ENCODE data around the gene CLUH. TPM values are rescaled to one million over a fixed set of nuclear protein-coding genes. Genes with fewer than 3 reads are reported as not detected.

CLUH gene
- total RNA-seq, 1 experiment from 2014 or later: 175 TPM

DNA sequence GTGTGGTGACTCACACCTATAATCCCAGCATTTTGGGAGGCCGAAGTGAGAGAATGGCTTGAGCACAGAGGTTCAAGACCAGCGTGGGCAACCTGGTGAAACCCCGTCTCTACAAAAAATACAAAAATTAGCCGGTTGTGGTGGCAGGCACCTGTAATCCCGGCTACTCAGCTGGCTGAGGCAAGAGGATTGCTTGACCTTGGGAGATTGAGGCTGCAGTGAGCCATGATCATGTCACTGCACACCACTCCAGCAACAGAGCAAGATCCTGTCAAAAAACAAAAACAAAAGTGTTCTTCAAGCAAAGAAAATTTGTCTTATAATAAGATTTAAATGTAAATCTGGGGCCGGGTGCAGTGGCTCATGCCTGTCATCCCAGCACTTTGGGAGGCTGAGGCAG lies 66.6 kb downstream of the CLUH start:
- no peak for ATAC-seq
- no peak for TF ChIP-seq YY1 (IDR thresholded peaks at IDR 0.05; ENCODE audit: extremely low read depth, insufficient replicate concordance, low read depth, low read length)
- TF ChIP-seq, protein P1, sequence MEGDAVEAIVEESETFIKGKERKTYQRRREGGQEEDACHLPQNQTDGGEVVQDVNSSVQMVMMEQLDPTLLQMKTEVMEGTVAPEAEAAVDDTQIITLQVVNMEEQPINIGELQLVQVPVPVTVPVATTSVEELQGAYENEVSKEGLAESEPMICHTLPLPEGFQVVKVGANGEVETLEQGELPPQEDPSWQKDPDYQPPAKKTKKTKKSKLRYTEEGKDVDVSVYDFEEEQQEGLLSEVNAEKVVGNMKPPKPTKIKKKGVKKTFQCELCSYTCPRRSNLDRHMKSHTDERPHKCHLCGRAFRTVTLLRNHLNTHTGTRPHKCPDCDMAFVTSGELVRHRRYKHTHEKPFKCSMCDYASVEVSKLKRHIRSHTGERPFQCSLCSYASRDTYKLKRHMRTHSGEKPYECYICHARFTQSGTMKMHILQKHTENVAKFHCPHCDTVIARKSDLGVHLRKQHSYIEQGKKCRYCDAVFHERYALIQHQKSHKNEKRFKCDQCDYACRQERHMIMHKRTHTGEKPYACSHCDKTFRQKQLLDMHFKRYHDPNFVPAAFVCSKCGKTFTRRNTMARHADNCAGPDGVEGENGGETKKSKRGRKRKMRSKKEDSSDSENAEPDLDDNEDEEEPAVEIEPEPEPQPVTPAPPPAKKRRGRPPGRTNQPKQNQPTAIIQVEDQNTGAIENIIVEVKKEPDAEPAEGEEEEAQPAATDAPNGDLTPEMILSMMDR (IDR thresholded peaks at IDR 0.05 in 2 of 3, conservative IDR thresholded peaks at IDR 0.05 in 1 of 3; ENCODE audit: borderline replicate concordance in 1 of 3, insufficient read depth in 1 of 3, low read depth in 2 of 3, low read length in 2 of 3): no peak
- TF ChIP-seq, protein P2, sequence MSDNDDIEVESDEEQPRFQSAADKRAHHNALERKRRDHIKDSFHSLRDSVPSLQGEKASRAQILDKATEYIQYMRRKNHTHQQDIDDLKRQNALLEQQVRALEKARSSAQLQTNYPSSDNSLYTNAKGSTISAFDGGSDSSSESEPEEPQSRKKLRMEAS (IDR thresholded peaks at IDR 0.05): no peak
- TF ChIP-seq, protein P3, sequence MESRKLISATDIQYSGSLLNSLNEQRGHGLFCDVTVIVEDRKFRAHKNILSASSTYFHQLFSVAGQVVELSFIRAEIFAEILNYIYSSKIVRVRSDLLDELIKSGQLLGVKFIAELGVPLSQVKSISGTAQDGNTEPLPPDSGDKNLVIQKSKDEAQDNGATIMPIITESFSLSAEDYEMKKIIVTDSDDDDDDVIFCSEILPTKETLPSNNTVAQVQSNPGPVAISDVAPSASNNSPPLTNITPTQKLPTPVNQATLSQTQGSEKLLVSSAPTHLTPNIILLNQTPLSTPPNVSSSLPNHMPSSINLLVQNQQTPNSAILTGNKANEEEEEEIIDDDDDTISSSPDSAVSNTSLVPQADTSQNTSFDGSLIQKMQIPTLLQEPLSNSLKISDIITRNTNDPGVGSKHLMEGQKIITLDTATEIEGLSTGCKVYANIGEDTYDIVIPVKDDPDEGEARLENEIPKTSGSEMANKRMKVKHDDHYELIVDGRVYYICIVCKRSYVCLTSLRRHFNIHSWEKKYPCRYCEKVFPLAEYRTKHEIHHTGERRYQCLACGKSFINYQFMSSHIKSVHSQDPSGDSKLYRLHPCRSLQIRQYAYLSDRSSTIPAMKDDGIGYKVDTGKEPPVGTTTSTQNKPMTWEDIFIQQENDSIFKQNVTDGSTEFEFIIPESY (IDR thresholded peaks at IDR 0.05; ENCODE audit: extremely low read depth, insufficient replicate concordance, low read length): no peak
- no peak for TF ChIP-seq TCF7L2 (IDR thresholded peaks at IDR 0.05; ENCODE audit: borderline replicate concordance, extremely low read depth, insufficient read depth, insufficient read length)
- no peak for TF ChIP-seq EGR1 (IDR thresholded peaks at IDR 0.05; ENCODE audit: low read depth)
- no peak for TF ChIP-seq CBX3 (IDR thresholded peaks at IDR 0.05; ENCODE audit: low read depth)
- no peak for TF ChIP-seq EZH2 (IDR thresholded peaks at IDR 0.05)
- TF ChIP-seq SP1 (IDR thresholded peaks at IDR 0.05; ENCODE audit: low read depth): no peak
- no peak for TF ChIP-seq CEBPB (IDR thresholded peaks at IDR 0.05; ENCODE audit: low read depth)
- no peak for TF ChIP-seq POLR2A (IDR thresholded peaks at IDR 0.05; ENCODE audit: borderline replicate concordance, extremely low read depth, insufficient read depth, insufficient read length)
- no peak for TF ChIP-seq EZH2phosphoT487 (IDR thresholded peaks at IDR 0.05; ENCODE audit: borderline replicate concordance)
- TF ChIP-seq, protein P4, sequence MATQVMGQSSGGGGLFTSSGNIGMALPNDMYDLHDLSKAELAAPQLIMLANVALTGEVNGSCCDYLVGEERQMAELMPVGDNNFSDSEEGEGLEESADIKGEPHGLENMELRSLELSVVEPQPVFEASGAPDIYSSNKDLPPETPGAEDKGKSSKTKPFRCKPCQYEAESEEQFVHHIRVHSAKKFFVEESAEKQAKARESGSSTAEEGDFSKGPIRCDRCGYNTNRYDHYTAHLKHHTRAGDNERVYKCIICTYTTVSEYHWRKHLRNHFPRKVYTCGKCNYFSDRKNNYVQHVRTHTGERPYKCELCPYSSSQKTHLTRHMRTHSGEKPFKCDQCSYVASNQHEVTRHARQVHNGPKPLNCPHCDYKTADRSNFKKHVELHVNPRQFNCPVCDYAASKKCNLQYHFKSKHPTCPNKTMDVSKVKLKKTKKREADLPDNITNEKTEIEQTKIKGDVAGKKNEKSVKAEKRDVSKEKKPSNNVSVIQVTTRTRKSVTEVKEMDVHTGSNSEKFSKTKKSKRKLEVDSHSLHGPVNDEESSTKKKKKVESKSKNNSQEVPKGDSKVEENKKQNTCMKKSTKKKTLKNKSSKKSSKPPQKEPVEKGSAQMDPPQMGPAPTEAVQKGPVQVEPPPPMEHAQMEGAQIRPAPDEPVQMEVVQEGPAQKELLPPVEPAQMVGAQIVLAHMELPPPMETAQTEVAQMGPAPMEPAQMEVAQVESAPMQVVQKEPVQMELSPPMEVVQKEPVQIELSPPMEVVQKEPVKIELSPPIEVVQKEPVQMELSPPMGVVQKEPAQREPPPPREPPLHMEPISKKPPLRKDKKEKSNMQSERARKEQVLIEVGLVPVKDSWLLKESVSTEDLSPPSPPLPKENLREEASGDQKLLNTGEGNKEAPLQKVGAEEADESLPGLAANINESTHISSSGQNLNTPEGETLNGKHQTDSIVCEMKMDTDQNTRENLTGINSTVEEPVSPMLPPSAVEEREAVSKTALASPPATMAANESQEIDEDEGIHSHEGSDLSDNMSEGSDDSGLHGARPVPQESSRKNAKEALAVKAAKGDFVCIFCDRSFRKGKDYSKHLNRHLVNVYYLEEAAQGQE (IDR thresholded peaks at IDR 0.05; ENCODE audit: low read depth): no peak
- no peak for TF ChIP-seq SRF (IDR thresholded peaks at IDR 0.05; ENCODE audit: low read depth)
- TF ChIP-seq, protein P5, sequence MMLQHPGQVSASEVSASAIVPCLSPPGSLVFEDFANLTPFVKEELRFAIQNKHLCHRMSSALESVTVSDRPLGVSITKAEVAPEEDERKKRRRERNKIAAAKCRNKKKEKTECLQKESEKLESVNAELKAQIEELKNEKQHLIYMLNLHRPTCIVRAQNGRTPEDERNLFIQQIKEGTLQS (IDR thresholded peaks at IDR 0.05): no peak
- no peak for DNase-seq (ENCODE audit: low read depth, low spot score)
- Histone ChIP-seq H3K9me3 (ENCODE audit: control insufficient read depth in 1 of 2, insufficient read depth in 1 of 2, low read depth in 1 of 2, low read length in 2 of 2) (no peaks in the 10 kb centered on the region), H3K27ac (ENCODE audit: low read depth, low read length) (no peak overlapping the region), H3K4me3 (replicated peaks in 1 of 2; ENCODE audit: low read depth in 1 of 2, low read length in 2 of 2) (no peak overlapping the region), H4K20me1 (ENCODE audit: insufficient read depth) (no peaks in the 10 kb centered on the region), H3K27me3 (ENCODE audit: insufficient read depth, low read length) (no peaks in the 10 kb centered on the region), H3K4me1 (ENCODE audit: control insufficient read depth in 1 of 2, insufficient read depth in 2 of 2, low read length in 2 of 2) (0 out of 4 replicates have a peak, but pooled peaks cover 0 to 3% of the 10 kb centered on the region in 2 experiments), H3K4me2 (ENCODE audit: low read length) (no peak overlapping the region), H3K9ac (ENCODE audit: low read length) (no peak overlapping the region), H3K9me2 (ENCODE audit: insufficient read depth) (no peaks in the 10 kb centered on the region), H2AFZ (ENCODE audit: low read depth, low read length, poor library complexity, severe bottlenecking) (no peak overlapping the region), H3K36me3 (ENCODE audit: control insufficient read depth in 1 of 2, insufficient read depth in 2 of 2, low read length in 2 of 2) (peaks cover 4 to 11% of the 10 kb centered on the region in 2 experiments; a peak in 3 of 4 replicates), H3K79me2 (ENCODE audit: insufficient read depth, low read length) (peaks cover 93% of the 10 kb centered on the region)
- CTCF ChIA-PET: no interaction called here
- intact Hi-C loops (cut with micrococcal nuclease): no loop called here
- no TSS peak for BruUV-seq (replicated peaks)
- RAD21 ChIA-PET (ENCODE audit: low non-redundant PET in 1 of 2, low total read pairs in 2 of 2, uncharacterized antibody in 2 of 2, unreplicated experiment in 2 of 2): no interaction called here
- POLR2A ChIA-PET: interaction anchor here (1.5 kb wide), 1 partner anchor 12 kb away, joined by 4 read pairs; no protein-coding TSS in a partner anchor

All from HCT116 (cell line).